OCI-LY3 (cell line): Measurements from ENCODE around the gene MFAP5.

Experiments used
- H2AFZ ChIP-seq: fragments of 200-600, 300-600 bp; shearing (Covaris generic); 2 replicates; pipeline ENCODE4 v1.6.0; 2014; ENCODE audit warnings: antibody characterized with exemption, low read depth, low read length
- H3K27ac ChIP-seq: fragments of 200-600, 300-600 bp; sonication (generic); 2 replicates; pipeline ENCODE4 v1.5.1; 2014; ENCODE audit warnings: mild to moderate bottlenecking, low read length, moderate library complexity, mixed read lengths
- H3K27me3 ChIP-seq: fragments of 200-600, 300-600 bp; sonication (generic); 2 replicates; pipeline ENCODE4 v1.6.1; 2014; ENCODE audit warnings: low read depth, low read length, mixed read lengths
- H3K36me3 ChIP-seq: fragments of 200-600, 300-600 bp; sonication (generic); replicated peaks from 2 replicates; pipeline ENCODE3; 2014; ENCODE audit warnings: low read depth, low read length, mixed read lengths
- H3K4me1 ChIP-seq: fragments of 300-600, 200-600 bp; sonication (generic); 2 replicates; pipeline ENCODE4 v1.6.1; 2014; ENCODE audit warnings: low read length, mixed read lengths
- H3K4me2 ChIP-seq: fragments of 200-600, 300-600 bp; sonication (generic); 2 replicates; pipeline ENCODE4 v1.6.1; 2014; ENCODE audit warnings: low read length, mixed read lengths
- H3K4me3 ChIP-seq: fragments of 300-600, 200-600 bp; sonication (generic); 2 replicates; pipeline ENCODE4 v1.5.1; 2014; ENCODE audit warnings: antibody characterized with exemption, mild to moderate bottlenecking, low read length, moderate library complexity
- H3K79me2 ChIP-seq: fragments of 300-600, 200-600 bp; shearing (Covaris generic); 2 replicates; pipeline ENCODE4 v1.6.1; 2014; ENCODE audit warnings: mild to moderate bottlenecking, low read length, mixed read lengths
- H3K9ac ChIP-seq: fragments of 300-600, 200-600 bp; shearing (Covaris generic); 2 replicates; pipeline ENCODE4 v1.6.0; 2014; ENCODE audit warnings: mild to moderate bottlenecking, low read length, moderate library complexity
- H3K9me3 ChIP-seq: fragments of 200-600, 300-600 bp; shearing (Covaris generic); 2 replicates; pipeline ENCODE4 v1.6.1; 2014; ENCODE audit warnings: low read length, mixed read lengths; ENCODE audit not compliant: insufficient read depth
- H4K20me1 ChIP-seq: fragments of 200-600, 300-600 bp; sonication (generic); 2 replicates; pipeline ENCODE4 v1.6.1; 2016; ENCODE audit warnings: low read length, mixed read lengths; ENCODE audit not compliant: insufficient read depth
- EZH2phosphoT487 ChIP-seq: fragments of 200-600 bp; shearing (Covaris generic); IDR thresholded peaks from 2 replicates; pipeline ENCODE4 v1.6.1; 2018; ENCODE audit warnings: antibody characterized with exemption, mixed run types, low read depth
- TF ChIP-seq, protein P1 (sequence below): fragments of 200-600, 300-600 bp; sonication (generic); IDR thresholded peaks from 2 replicates; pipeline ENCODE4 v1.5.1; 2014; ENCODE audit warnings: antibody characterized with exemption, low read length, low read depth

Gene MFAP5

DNA sequence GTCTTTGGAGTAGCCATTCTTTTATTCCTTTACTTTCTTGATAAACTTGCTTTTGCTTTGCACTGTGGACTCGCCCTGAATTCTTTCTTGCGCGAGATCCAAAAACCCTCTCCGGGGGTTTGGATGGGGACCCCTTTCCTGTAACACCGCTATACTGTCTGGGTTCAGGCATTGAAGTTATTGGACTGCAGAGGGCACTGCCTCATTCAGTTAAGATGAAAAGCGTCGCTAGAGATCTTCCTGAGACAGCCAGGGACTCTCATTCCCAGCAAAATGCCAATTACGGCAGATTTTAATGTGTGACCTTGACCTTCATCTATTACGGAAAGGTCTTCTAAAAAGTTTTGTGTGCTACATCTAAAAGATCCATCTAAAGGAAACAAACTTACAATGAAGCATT lies 17.9 kb upstream of the MFAP5 start:
- Histone ChIP-seq H3K4me3 (no peak overlapping the region), H3K36me3 (no peaks in the 10 kb centered on the region), H4K20me1 (no peaks in the 10 kb centered on the region), H2AFZ (no peak overlapping the region), H3K27me3 (no peaks in the 10 kb centered on the region), H3K9ac (no peak overlapping the region), H3K4me1 (peaks cover 9% of the 10 kb centered on the region), H3K4me2 (no peak overlapping the region), H3K79me2 (no peaks in the 10 kb centered on the region), H3K9me3 (no peaks in the 10 kb centered on the region), H3K27ac (no peak overlapping the region)
- TF ChIP-seq, protein P1, sequence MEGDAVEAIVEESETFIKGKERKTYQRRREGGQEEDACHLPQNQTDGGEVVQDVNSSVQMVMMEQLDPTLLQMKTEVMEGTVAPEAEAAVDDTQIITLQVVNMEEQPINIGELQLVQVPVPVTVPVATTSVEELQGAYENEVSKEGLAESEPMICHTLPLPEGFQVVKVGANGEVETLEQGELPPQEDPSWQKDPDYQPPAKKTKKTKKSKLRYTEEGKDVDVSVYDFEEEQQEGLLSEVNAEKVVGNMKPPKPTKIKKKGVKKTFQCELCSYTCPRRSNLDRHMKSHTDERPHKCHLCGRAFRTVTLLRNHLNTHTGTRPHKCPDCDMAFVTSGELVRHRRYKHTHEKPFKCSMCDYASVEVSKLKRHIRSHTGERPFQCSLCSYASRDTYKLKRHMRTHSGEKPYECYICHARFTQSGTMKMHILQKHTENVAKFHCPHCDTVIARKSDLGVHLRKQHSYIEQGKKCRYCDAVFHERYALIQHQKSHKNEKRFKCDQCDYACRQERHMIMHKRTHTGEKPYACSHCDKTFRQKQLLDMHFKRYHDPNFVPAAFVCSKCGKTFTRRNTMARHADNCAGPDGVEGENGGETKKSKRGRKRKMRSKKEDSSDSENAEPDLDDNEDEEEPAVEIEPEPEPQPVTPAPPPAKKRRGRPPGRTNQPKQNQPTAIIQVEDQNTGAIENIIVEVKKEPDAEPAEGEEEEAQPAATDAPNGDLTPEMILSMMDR = 0 out of 2 replicates have a peak, but pooled peaks have one; percentile 8
- TF ChIP-seq EZH2phosphoT487 = no peak

DNA sequence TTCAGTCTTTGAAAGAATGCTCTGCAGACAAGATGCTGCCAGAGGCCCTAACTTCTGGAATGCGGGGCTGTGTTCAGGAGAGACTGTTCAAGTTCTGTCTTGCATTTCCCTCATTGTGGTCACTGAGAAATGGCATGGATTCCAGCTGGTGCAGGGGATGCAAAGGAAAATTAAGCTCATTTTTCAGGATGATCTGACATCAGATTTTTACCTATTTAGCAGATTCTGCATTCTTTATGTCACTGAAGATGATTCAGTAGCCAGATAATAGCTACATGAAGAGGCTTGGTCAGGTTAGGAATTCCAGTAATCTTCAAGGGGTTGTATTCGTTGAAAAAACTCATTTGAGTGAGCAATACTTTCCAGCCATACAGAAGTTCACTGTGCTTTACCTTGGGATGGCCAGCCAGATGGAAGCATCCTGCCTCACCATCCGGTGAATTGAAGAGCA lies 16.1 kb upstream of the MFAP5 start:
- no peaks in the 10 kb centered on the region for H3K27me3 ChIP-seq
- H3K4me3 ChIP-seq = no peak overlapping the region
- no peaks in the 10 kb centered on the region for H3K79me2 ChIP-seq
- H3K4me1 ChIP-seq = peaks cover 11% of the 10 kb centered on the region
- TF ChIP-seq, protein P1 = no peak
- TF ChIP-seq EZH2phosphoT487 = no peak
- no peak overlapping the region for H3K4me2 ChIP-seq
- H3K9me3 ChIP-seq = no peaks in the 10 kb centered on the region
- no peak overlapping the region for H3K9ac ChIP-seq
- no peak overlapping the region for H2AFZ ChIP-seq
- H3K36me3 ChIP-seq = no peaks in the 10 kb centered on the region
- no peak overlapping the region for H3K27ac ChIP-seq
- no peaks in the 10 kb centered on the region for H4K20me1 ChIP-seq

DNA sequence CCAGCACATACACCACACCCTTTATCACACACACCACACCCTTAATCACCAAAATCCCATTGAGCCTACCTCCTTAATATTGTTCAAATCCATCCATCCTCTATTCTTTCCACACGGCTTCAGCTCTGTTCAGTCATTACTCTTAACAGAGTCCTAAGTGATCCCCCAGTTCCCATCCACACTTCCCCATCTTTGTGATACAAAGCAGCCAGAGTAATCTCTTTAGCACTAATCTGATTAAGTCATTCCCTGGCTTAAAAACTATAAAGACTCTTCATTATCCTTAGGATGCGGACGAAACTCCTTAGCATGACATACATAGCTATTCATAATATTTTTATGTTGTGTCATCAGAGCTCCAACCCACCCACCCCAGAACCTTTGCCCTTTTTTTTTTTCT lies 14.7 kb upstream of the MFAP5 start:
- Histone ChIP-seq H3K9me3 (no peaks in the 10 kb centered on the region), H3K27me3 (no peaks in the 10 kb centered on the region), H3K4me1 (peaks cover 11% of the 10 kb centered on the region), H4K20me1 (no peaks in the 10 kb centered on the region), H2AFZ (no peak overlapping the region), H3K4me3 (no peak overlapping the region), H3K27ac (no peak overlapping the region), H3K4me2 (no peak overlapping the region), H3K79me2 (no peaks in the 10 kb centered on the region), H3K9ac (no peak overlapping the region), H3K36me3 (no peaks in the 10 kb centered on the region)
- TF ChIP-seq EZH2phosphoT487 = no peak
- TF ChIP-seq, protein P1 = no peak

DNA sequence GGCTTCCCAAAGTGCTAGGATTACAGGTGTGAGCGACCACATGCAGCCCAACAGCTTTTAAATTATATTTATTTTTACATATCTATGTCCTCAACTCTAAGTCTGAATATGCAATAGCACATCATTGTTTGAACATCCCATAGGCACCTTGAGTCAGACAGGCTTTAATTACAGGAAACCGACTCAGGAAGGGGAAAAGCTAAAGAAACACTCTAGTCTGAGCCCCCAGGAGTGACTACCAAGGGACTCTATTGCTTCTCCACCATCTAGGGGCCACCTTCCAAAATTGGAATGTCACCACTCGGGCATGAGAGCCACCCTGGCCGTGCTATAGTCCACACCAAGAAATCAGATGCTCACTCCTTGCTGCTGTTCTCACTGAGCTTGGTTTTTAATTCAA lies 14.0 kb upstream of the MFAP5 start:
- Histone ChIP-seq H3K36me3 (no peaks in the 10 kb centered on the region), H3K27ac (no peak overlapping the region), H3K4me1 (peaks cover 6% of the 10 kb centered on the region), H3K9ac (no peak overlapping the region), H3K4me2 (no peak overlapping the region), H3K4me3 (no peak overlapping the region), H2AFZ (no peak overlapping the region), H3K27me3 (no peaks in the 10 kb centered on the region), H4K20me1 (no peaks in the 10 kb centered on the region), H3K79me2 (no peaks in the 10 kb centered on the region), H3K9me3 (no peaks in the 10 kb centered on the region)
- TF ChIP-seq EZH2phosphoT487 = no peak
- TF ChIP-seq, protein P1 = no peak
